GM19395 (cell line): Measurements from ENCODE around the gene LMTK3.
A peak's percentile ranks its signal among the peaks of the same experiment; 100 is the strongest.

Source experiments
- ATAC-seq: cut with Tn5 transposase; IDR thresholded peaks from one replicate; pipeline ENCODE4 v1.9.1; 2021; ENCODE audit warnings: mild to moderate bottlenecking, moderate library complexity; ENCODE audit not compliant: unreplicated experiment

Gene LMTK3

DNA sequence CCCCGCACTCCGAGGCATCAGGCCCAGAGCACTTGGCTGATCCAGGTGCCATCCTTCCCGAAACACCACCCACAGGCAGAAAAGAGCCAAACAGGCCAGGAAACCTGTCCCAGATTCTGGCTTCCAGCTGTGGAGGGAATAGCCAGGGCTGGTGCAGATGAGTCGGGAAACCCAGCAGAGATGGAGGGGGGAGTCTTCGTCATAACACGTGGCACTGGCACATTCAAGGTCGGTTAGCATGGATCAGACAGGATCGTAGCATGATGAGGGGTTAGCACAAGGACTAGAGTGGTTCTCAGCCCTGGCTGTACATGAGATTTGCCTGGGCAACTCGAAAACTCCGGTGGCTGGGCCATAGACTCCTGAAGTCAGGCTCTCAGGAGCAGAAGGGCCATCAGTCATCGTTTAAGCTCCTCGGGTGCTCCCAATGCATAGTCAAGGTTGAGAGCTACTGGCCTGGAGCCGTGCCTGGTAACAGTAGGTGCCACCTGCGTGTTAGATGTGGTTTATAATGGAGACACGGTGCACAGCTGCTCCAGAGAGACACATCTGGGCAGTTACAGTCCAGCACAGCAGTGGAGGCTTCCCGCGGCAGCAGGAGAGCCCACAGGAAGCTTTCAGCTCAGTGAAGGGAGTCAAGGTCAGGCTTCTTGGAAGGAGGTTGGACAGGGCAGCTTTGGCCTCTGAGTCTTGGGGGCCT, 36.1 kb downstream of the LMTK3 start:
- no peak for ATAC-seq

GRCh38 chr19:48474084-48474592, 37.5 kb downstream of the LMTK3 start:
- no peak for ATAC-seq

DNA sequence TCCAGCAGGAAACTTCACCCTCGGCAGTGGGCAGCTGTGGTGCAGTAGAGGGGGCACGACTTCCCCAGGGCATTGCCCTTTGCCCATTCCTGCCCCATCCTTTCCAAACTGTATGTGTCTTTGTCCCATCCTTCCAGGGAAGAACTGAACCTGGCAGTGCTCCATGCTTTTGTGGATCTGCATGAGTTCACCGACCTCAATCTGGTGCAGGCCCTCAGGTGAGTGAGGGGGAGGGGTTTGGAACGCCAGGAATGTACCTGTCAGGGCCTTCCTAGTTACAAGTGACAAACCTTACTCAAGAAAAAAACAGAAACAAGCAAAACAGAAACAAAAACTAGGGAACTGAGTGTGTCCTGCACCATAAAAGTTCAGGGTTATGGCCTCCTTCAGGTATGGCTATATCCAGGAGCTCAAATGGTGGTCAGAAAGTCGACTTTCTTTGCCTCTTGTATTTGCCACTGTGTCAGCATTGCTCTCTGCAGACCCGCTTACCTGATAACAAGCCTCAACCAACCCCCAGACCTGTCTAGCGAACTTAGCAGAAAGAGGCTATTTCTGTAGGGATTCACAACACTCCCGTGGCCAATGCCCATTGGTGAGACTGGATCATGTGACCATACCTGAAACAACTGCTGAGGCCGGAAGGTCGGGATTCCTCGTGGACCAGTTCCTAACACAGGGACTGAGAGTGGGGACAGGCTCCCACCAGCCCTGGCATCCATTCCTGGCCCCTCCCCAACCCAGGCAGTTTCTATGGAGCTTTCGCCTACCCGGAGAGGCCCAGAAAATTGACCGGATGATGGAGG, 38.3 kb downstream of the LMTK3 start:
- no peak for ATAC-seq

DNA sequence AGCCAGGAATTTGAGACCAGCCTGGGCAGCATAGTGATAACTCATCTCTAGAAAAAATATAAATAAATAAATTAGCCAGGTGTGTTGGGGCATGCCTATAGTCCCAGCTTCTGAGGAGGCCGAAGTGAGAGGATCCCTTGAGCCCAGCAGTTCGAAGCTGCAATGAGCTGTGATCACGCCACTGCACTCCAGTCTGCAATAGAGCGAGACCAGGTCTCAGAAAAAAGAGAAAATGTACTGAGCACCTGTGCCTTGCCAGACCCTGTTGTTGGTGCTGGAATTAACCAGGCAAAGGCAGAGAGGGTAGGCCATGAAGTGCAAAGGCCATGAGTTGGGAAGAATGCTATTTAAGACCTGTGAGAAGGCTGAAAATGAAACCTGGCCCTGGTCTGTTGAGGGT, 39.8 kb downstream of the LMTK3 start:
- ATAC-seq: no peak

DNA sequence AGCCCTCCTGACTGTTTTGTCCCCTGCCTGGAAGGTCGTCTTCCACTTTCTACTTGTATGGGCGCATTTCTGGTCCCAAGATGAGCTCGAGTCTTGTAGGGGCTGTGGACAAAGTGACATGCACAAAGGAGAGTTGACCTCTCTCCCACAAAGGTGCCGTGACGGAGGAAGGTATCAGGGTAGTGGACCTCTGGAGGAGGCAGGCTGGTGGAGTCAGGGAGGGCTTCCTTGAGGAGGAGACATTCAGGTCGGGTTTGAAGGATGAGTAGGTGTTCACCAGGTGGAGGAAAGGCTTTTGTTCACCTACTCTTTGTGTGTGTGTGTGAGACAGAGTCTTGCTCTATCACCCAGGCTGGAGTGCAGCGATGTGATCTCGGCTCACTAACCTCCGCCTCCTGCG, 40.8 kb downstream of the LMTK3 start:
- no peak for ATAC-seq

DNA sequence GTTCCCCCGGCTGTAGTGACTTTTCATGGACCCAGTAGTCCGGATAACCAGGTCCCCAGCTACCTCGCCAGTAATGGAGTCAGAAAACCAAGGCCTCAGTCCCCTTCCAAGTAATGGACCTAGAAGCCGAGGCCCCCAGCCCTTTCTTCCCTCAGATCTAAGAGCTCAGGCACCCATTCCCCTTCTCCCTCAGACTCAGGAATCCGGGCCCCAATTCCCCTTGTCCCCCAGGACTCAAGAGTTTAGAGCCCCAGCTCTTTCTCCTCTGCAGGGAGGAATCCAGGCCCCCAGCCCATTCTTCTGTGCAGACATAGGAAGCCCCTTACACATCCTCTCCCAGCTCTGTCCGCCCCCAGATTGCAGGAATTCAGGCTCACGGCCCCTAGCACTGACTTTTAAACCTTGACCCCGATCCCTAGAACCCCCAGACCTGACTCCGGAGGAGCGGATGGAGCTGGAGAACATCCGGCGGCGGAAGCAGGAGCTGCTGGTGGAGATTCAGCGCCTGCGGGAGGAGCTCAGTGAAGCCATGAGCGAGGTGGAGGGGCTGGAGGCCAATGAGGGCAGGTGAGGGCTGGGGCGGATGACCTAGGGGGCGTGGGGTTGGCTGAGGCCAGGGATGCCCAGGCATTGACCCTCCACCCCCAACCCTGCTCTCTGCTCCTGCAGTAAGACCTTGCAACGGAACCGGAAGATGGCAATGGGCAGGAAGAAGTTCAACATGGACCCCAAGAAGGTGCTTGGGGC, 41.5 kb downstream of the LMTK3 start:
- no peak for ATAC-seq

DNA sequence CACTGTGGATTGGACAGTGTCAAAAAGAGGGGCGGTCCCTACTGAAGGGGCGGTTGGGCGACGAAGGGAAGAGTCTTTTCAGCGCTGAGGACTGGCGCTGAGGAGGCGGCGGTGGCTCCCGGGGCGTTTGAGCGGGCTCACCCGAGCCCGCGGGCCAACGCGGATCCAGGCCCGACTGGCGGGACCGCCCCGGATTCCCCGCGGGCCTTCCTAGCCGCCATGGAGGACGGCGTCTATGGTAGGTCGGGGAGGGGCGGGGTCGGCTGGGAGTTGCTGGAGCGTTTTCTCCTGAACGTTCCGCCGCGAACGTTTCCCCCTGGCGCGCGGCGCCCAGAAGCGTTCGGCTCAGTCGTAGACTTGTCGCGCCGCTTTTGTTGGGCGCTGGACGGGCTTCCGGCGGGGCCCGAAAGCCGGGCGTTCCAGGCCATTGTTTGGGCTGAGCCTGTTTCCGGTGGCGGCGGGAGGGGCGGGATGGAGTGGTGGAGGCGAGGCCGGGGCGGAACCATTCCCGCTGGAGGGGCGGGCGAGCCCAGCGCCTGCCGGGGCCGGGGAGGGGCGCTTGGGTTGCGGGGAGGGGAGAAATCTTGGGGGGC, 42.2 kb downstream of the LMTK3 start, which contains the start of gene CYTH2:
Gene CYTH2 (plus strand): TSS at position 81 of the 593 bp plus-strand sequence. CDS start 139 bp downstream, at position 220.
- ATAC-seq: peak; percentile 11

- peak; percentile 93 for ATAC-seq
These were observed 42.8 kb downstream of the LMTK3 start for GRCh38 chr19:48468772-48469288.

- no peak for ATAC-seq
These were observed 44.9 kb downstream of the LMTK3 start for GRCh38 chr19:48466561-48467325.

DNA sequence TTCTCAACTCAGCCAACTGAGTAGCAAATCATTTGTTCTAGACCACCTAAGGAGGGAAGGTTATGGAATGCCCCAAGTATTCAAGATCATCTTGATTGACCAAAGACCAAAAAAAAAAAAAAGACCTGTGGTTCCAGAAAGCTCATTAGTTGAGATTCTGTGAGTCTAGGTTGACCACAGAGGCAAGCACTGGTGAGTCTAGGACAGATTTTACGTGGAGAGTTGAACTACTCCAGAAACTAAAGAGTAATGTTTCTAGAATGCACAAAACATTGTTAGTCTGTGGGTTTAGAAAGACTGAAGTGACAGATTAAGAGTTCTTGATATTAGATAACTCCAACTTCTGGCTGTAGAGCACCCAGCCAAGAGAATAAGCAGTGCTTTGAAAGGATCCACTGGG, 46.4 kb downstream of the LMTK3 start:
- no peak for ATAC-seq

DNA sequence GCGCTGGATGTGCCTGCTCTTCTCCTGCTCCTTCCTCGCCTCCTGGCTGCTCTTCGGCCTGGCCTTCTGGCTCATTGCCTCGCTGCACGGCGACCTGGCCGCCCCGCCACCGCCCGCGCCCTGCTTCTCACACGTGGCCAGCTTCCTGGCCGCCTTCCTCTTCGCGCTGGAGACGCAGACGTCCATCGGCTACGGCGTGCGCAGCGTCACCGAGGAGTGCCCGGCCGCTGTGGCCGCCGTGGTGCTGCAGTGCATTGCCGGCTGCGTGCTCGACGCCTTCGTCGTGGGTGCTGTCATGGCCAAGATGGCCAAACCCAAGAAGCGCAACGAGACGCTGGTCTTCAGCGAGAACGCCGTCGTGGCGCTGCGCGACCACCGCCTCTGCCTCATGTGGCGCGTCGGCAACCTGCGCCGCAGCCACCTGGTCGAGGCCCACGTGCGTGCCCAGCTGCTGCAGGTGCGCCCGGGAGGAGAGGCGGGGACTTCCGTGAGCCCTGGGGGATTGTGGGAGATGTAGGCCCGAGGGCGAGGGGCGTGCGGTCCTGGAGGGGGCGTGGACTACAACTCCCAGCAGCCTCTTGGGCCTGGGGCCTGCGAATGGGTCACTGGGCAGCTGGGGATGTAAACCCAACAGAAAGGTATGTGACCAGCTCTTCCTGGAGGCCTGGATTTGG, 49.5 kb downstream of the LMTK3 start:
- no peak for ATAC-seq

DNA sequence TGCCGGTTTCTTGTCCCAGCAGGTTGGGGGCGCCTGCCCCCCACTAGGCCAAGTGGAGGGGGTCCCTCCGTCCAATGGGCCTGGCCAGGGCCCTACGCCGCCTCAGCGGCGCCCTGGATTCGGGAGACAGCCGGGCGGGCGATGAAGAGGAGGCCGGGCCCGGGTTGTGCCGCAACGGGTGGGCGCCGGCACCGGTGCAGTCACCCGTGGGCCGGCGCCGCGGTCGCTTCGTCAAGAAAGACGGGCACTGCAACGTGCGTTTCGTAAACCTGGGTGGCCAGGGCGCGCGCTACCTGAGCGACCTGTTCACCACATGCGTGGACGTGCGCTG, 50.0 kb downstream of the LMTK3 start:
- no peak for ATAC-seq

- ATAC-seq: no peak
These were observed 53.6 kb downstream of the LMTK3 start for GRCh38 chr19:48458016-48458415.

DNA sequence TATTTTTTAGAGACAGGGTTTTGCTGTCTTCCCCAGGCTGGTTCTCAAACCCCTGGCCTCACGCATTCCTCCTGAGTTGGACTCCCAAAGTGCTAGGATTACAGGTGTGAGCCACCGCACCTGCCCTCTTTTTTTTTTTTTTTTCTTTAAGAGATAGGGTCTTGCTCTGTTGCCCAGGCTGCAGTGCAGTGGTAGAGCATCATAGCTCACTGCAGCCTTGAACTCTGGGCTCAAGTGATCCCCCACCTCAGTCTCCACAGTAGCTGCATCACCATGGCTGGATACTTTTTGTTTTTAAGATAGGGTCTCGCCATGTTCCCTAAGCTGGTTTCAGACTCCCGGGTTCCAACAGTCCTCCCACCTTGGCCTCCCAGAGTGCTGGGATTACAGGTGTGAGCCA, 54.8 kb downstream of the LMTK3 start:
- no peak for ATAC-seq

- ATAC-seq: no peak
These were observed 55.6 kb downstream of the LMTK3 start for GRCh38 chr19:48455908-48456562.

GRCh38 chr19:48455171-48455907, 56.3 kb downstream of the LMTK3 start, which contains the start of gene KCNJ14:
Gene KCNJ14 (plus strand): TSS chr19:48455574. CDS start chr19:48461725, 6,151 bp downstream.
- ATAC-seq: no peak

GRCh38 chr19:48454150-48454730, 57.4 kb downstream of the LMTK3 start:
- no peak for ATAC-seq
